Caki2 (cell line): ENCODE results near the gene PCDHGB7. TPM values are rescaled to one million over a fixed set of nuclear protein-coding genes. Genes with fewer than 3 reads are reported as not detected.
A peak's percentile ranks its signal among the peaks of the same experiment; 100 is the strongest.
"Not testable (repeated sequence)": the region's sequence is repeated elsewhere in the genome, so short reads cannot be mapped to it uniquely, and the experiment has no call there.

ENCODE experiments used
- DNase-seq: peaks from one replicate; pipeline ENCODE4 v3.0.0-alpha.2; 2015; ENCODE audit warnings: low read depth
- in situ Hi-C: cut with HindIII; loops from 2 replicates; pipeline ENCODE4 v1.10.0; 2016; ENCODE audit warnings: low sequenced_read_pairs, low pct_unique_long_range_greater_than_20kb, mixed read lengths
- total RNA-seq: library from RNA; depleted of rRNA; stranded (reverse); fragments of >200 nt; shearing (Covaris generic); gene quantifications from 2 replicates; pipeline ENCODE4 v1.2.3, GENCODE V29; 2014; ENCODE audit warnings: low replicate concordance

Gene PCDHGB7
- total RNA-seq, 1 experiment from 2014 or later, result 0.64 TPM

DNA sequence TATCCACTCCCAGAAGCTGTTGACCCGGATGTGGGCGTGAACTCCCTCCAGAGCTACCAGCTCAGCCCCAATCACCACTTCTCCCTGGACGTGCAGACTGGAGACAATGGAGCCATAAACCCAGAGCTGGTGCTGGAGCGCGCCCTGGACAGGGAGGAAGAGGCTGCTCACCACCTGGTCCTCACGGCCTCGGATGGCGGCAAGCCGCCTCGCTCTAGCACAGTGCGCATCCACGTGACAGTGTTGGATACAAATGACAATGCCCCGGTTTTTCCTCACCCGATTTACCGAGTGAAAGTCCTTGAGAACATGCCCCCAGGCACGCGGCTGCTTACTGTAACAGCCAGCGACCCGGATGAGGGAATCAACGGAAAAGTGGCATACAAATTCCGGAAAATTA, 24.2 kb upstream of the PCDHGB7 start:
- DNase-seq, result no peak
- in situ Hi-C loops, result no loop called here

- in situ Hi-C loops, DNase-seq: not testable (repeated sequence)
Measured at GRCh38 chr5:141394401-141395187, 22.9 kb upstream of the PCDHGB7 start.

- in situ Hi-C loops, DNase-seq: not testable (repeated sequence)
Measured at GRCh38 chr5:141397756-141398551, 19.5 kb upstream of the PCDHGB7 start, which contains the start of gene PCDHGB5. PCDHGB5 (plus strand) TSS chr5:141397947; CDS start chr5:141398128, 181 bp downstream.

DNA sequence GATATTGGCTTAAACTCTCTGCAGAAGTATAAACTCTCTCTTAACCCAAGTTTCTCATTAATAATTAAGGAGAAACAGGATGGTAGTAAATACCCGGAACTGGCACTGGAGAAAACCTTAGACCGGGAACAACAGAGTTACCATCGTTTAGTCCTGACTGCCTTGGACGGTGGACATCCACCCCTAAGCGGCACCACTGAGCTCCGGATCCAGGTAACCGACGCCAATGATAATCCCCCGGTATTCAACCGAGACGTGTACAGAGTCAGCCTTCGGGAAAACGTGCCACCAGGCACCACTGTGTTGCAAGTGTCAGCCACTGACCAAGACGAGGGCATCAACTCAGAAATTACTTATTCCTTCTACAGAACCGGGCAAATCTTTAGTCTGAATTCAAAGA, 18.9 kb upstream of the PCDHGB7 start:
- no peak for DNase-seq
- in situ Hi-C loops, result no loop called here

DNA sequence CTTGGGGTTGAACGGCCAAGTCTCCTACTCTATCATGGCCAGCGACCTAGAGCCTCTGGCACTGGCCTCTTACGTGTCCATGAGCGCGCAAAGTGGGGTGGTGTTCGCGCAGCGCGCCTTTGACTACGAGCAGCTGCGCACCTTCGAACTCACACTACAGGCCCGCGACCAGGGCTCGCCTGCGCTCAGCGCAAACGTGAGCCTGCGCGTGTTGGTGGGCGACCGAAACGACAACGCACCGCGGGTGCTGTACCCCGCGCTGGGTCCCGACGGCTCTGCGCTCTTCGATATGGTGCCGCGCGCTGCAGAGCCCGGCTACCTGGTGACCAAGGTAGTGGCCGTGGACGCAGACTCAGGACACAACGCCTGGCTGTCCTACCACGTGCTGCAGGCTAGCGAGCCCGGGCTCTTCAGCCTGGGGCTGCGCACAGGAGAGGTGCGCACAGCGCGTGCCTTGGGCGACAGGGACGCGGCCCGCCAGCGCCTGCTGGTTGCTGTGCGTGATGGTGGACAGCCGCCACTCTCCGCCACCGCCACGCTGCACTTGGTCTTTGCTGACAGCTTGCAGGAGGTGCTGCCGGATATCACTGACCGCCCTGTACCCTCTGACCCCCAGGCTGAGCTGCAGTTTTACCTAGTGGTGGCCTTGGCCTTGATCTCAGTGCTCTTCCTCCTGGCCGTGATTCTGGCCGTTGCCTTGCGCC, 17.8 kb upstream of the PCDHGB7 start:
- in situ Hi-C loops, result no loop called here
- no peak for DNase-seq

GRCh38 chr5:141402553-141403243, 14.8 kb upstream of the PCDHGB7 start, which contains the start of gene PCDHGA9:
PCDHGA9 (plus strand) TSS chr5:141402778; CDS start chr5:141402953, 175 bp downstream.
- DNase-seq, result no peak
- in situ Hi-C loops, result no loop called here

DNA sequence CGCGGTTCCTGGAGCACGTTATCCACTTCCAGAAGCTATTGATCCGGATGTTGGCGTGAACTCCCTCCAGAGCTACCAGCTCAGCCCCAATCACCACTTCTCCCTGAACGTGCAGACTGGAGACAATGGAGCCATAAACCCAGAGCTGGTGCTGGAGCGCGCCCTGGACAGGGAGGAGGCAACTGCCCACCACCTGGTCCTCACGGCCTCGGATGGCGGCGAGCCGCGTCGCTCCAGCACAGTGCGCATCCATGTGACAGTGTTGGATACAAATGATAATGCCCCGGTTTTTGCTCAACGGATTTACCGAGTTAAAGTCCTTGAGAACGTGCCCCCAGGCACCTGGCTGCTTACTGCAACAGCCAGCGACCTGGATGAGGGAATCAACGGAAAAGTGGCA, 14.1 kb upstream of the PCDHGB7 start:
- no peak for DNase-seq
- in situ Hi-C loops, result no loop called here

- DNase-seq, result peak; percentile 58
- in situ Hi-C loops, result not testable (repeated sequence)
Measured at GRCh38 chr5:141407790-141408505, 9.5 kb upstream of the PCDHGB7 start, which contains the start of gene PCDHGB6. PCDHGB6 (plus strand) TSS chr5:141408021; CDS start chr5:141408203, 182 bp downstream.

DNA sequence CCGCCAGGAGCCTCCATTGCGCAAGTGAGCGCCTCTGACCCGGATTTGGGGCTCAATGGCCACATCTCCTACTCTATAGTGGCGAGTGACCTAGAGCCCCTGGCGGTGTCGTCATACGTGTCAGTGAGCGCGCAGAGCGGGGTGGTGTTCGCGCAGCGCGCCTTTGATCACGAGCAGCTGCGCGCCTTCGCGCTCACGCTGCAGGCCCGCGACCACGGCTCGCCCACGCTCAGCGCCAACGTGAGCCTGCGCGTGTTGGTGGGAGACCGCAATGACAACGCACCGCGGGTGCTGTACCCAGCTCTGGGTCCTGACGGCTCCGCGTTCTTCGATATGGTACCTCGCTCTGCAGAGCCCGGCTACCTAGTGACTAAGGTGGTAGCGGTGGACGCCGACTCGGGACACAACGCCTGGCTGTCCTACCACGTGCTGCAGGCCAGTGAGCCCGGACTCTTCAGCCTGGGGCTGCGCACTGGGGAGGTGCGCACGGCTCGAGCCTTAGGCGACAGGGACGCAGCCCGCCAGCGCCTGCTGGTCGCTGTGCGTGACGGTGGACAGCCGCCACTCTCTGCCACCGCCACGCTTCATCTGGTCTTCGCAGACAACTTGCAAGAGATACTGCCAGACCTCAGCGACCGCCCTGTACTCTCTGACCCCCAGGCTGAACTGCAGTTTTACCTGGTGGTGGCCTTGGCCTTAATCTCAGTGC, 7.7 kb upstream of the PCDHGB7 start:
- in situ Hi-C loops, result no loop called here
- no peak for DNase-seq

DNA sequence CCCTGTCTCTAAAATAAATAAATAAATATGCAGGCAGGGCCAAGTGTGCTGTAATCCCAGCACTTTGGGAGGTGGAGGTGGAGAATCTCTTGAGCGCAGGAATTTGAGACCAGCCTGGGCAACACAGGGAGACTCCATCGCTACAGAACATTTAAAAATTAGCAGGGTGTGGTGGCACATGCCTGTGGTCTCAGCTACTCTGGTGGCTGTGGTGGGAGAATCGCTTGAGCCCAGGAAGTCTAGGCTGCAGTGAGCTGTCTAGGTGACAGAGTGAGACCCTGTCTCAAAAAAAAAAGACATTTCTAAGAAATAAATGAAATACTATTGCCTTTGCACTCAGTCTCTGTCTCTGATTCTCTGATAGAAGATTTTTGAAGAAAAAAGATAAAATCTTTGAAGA, 5.9 kb upstream of the PCDHGB7 start:
- in situ Hi-C loops, result no loop called here
- no peak for DNase-seq

DNA sequence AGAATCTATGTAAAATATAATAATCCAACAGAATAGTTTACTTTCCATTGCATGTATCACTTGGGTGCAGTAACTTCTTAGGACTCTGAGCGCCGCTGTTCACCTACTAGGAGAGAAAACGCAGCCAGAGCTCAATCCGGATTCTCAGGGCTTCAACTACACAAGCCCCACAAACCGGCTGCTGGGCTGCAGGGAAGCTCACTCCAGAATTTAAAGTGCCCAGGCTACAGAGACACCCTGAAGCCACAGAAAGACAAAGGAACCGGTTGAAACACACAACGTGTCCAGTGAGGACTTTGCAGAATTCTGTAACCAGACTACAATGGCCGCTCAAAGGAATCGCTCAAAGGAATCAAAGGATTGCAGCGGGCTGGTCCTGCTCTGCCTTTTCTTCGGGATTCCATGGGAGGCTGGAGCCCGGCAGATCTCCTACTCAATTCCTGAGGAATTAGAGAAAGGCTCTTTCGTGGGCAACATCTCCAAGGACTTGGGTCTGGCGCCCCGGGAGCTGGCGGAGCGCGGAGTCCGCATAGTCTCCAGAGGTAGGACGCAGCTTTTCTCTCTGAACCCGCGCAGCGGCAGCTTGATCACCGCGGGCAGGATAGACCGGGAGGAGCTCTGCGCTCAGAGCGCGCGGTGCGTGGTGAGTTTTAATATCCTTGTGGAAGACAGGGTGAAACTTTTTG, 4.5 kb upstream of the PCDHGB7 start, which contains the start of gene PCDHGA10:
PCDHGA10 (plus strand) TSS at position 134 of the 686 bp plus-strand sequence; CDS start at position 323, 189 bp downstream.
- in situ Hi-C loops, result no loop called here
- no peak for DNase-seq

DNA sequence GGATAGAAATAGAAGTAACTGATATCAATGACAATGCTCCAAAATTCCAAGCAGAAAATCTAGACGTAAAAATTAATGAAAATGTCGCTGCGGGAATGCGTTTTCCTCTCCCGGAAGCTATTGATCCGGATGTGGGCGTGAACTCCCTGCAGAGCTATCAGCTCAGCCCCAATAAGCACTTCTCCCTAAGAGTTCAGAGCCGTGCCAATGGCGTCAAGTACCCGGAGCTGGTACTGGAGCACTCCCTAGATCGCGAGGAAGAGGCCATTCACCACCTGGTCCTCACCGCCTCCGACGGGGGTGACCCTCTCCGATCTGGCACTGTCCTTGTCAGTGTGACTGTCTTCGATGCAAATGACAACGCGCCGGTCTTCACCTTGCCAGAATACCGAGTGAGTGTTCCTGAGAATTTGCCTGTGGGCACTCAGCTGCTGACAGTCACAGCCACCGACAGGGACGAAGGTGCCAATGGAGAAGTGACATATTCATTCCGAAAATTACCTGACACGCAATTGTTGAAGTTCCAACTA, 3.9 kb upstream of the PCDHGB7 start:
- DNase-seq, result no peak
- in situ Hi-C loops, result no loop called here

DNA sequence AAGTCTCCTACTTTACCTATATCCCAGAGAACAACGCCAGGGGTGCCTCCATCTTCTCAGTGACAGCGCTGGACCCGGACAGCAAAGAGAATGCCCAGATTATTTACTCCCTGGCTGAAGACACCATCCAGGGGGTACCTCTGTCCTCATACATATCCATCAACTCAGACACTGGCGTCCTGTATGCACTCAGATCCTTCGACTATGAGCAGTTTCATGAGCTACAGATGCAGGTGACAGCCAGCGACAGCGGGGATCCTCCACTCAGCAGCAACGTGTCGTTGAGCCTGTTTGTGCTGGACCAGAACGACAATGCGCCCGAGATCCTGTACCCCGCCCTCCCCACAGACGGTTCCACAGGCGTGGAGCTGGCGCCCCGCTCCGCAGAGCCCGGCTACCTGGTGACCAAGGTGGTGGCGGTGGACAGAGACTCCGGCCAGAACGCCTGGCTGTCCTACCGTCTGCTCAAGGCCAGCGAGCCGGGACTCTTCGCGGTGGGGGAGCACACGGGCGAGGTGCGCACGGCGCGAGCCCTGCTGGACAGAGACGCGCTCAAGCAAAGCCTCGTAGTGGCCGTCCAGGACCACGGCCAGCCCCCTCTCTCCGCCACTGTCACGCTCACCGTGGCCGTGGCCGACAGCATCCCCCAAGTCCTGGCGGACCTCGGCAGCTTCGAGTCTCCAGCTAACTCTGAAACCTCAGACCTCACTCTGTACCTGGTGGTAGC, 2.8 kb upstream of the PCDHGB7 start:
- DNase-seq, in situ Hi-C loops: not testable (repeated sequence)

- in situ Hi-C loops, DNase-seq: not testable (repeated sequence)
Measured at GRCh38 chr5:141415275-141415618, 2.2 kb upstream of the PCDHGB7 start.

- in situ Hi-C loops, result no loop called here
- DNase-seq, result no peak
Measured at GRCh38 chr5:141419074-141419880, 1.8 kb downstream of the PCDHGB7 start.
